ENCODE data around the gene TIMM44. TPM values are rescaled to one million over a fixed set of nuclear protein-coding genes. Genes with fewer than 3 reads are reported as not detected.

The TIMM44 gene
- total RNA-seq, 1 experiment from 2014 or later = 153 TPM

- POLR2A ChIA-PET (ENCODE audit: low non-redundant PET) = no interaction called here
- no peaks in the 10 kb centered on the region for H3K4me1 ChIP-seq (ENCODE audit: insufficient read depth, low read length, poor library complexity, severe bottlenecking)
- H3K27me3 ChIP-seq (replicated peaks; ENCODE audit: insufficient read depth, low read depth, low read length, poor library complexity) = no peaks in the 10 kb centered on the region
- H3K4me3 ChIP-seq (ENCODE audit: low read depth, low read length, poor library complexity, severe bottlenecking) = no peak overlapping the region
- no peaks in the 10 kb centered on the region for H3K9me3 ChIP-seq (ENCODE audit: low read depth, low read length, poor library complexity, severe bottlenecking)
- H3K27ac ChIP-seq (ENCODE audit: low read depth, low read length, poor library complexity, severe bottlenecking) = no peak overlapping the region
- CTCF ChIA-PET = no interaction called here
- intact Hi-C loops (cut with micrococcal nuclease; ENCODE audit: unreplicated experiment) = no loop called here
- TF ChIP-seq CTCF (conservative IDR thresholded peaks at IDR 0.05; ENCODE audit: low read depth, low read length) (no peak), EZH2 (IDR thresholded peaks at IDR 0.05; ENCODE audit: borderline replicate concordance, low read depth, low read length, poor library complexity, severe bottlenecking) (no peak)
- BruUV-seq (replicated peaks) = no TSS peak
- DNase-seq (ENCODE audit: low spot score) = no peak
- H3K36me3 ChIP-seq (ENCODE audit: insufficient read depth, low read length, poor library complexity, severe bottlenecking) = peaks cover 72% of the 10 kb centered on the region
Measured at GRCh38 chr19:7988307-7988706, 44.8 kb upstream of the TIMM44 start.

GRCh38 chr19:7987114-7987768, 43.8 kb upstream of the TIMM44 start:
- no peaks in the 10 kb centered on the region for H3K27me3 ChIP-seq (replicated peaks; ENCODE audit: insufficient read depth, low read depth, low read length, poor library complexity)
- H3K36me3 ChIP-seq (ENCODE audit: insufficient read depth, low read length, poor library complexity, severe bottlenecking) = peaks cover 81% of the 10 kb centered on the region
- H3K27ac ChIP-seq (ENCODE audit: low read depth, low read length, poor library complexity, severe bottlenecking) = no peak overlapping the region
- TF ChIP-seq CTCF (conservative IDR thresholded peaks at IDR 0.05; ENCODE audit: low read depth, low read length) = no peak
- TF ChIP-seq EZH2 (IDR thresholded peaks at IDR 0.05; ENCODE audit: borderline replicate concordance, low read depth, low read length, poor library complexity, severe bottlenecking) = no peak
- no peak for DNase-seq (ENCODE audit: low spot score)
- ChIA-PET CTCF (no interaction called here), POLR2A (ENCODE audit: low non-redundant PET) (no interaction called here)
- no peaks in the 10 kb centered on the region for H3K4me1 ChIP-seq (ENCODE audit: insufficient read depth, low read length, poor library complexity, severe bottlenecking)
- intact Hi-C loops (cut with micrococcal nuclease; ENCODE audit: unreplicated experiment) = no loop called here
- no peak overlapping the region for H3K4me3 ChIP-seq (ENCODE audit: low read depth, low read length, poor library complexity, severe bottlenecking)
- H3K9me3 ChIP-seq (ENCODE audit: low read depth, low read length, poor library complexity, severe bottlenecking) = no peaks in the 10 kb centered on the region
- no TSS peak for BruUV-seq (replicated peaks)

- POLR2A ChIA-PET (ENCODE audit: low non-redundant PET) = no interaction called here
- intact Hi-C loops (cut with micrococcal nuclease; ENCODE audit: unreplicated experiment) = no loop called here
- no peak for DNase-seq (ENCODE audit: low spot score)
- Histone ChIP-seq H3K27ac (ENCODE audit: low read depth, low read length, poor library complexity, severe bottlenecking) (no peak overlapping the region), H3K4me3 (ENCODE audit: low read depth, low read length, poor library complexity, severe bottlenecking) (no peak overlapping the region), H3K27me3 (replicated peaks; ENCODE audit: insufficient read depth, low read depth, low read length, poor library complexity) (no peaks in the 10 kb centered on the region), H3K4me1 (ENCODE audit: insufficient read depth, low read length, poor library complexity, severe bottlenecking) (no peaks in the 10 kb centered on the region), H3K9me3 (ENCODE audit: low read depth, low read length, poor library complexity, severe bottlenecking) (no peaks in the 10 kb centered on the region), H3K36me3 (ENCODE audit: insufficient read depth, low read length, poor library complexity, severe bottlenecking) (peaks cover 86% of the 10 kb centered on the region)
- no TSS peak for BruUV-seq (replicated peaks)
- CTCF ChIA-PET = no interaction called here
- TF ChIP-seq CTCF (conservative IDR thresholded peaks at IDR 0.05; ENCODE audit: low read depth, low read length) = no peak
- no peak for TF ChIP-seq EZH2 (IDR thresholded peaks at IDR 0.05; ENCODE audit: borderline replicate concordance, low read depth, low read length, poor library complexity, severe bottlenecking)
Measured at GRCh38 chr19:7986321-7987113, 43.1 kb upstream of the TIMM44 start.

All from A673 (cell line).